ENCODE results near the gene DIP2A. TPM values are rescaled to one million over a fixed set of nuclear protein-coding genes. Genes with fewer than 3 reads are reported as not detected.
A peak's percentile ranks its signal among the peaks of the same experiment; 100 is the strongest.

DIP2A gene
- total and polyA plus RNA-seq, 2 of the 13 experiments (the other 11 are each of a cell fraction or from before 2014, with no cell fraction given) = 18.5 to 37.6 TPM

- TF ChIP-seq NFYB (CRISPR knock-in tag; IDR thresholded peaks at IDR 0.05) (no peak), THAP11 (CRISPR knock-in tag; IDR thresholded peaks at IDR 0.05) (no peak), ZNF737 (CRISPR knock-in tag; IDR thresholded peaks at IDR 0.05; ENCODE audit: borderline replicate concordance) (no peak), CSRNP1 (CRISPR knock-in tag; IDR thresholded peaks at IDR 0.05) (0 out of 2 replicates have a peak, but pooled peaks have one; percentile 76), SP1 (IDR thresholded peaks at IDR 0.05) (no peak), SP1 (CRISPR knock-in tag; IDR thresholded peaks at IDR 0.05) (no peak), BRD4 (CRISPR knock-in tag; IDR thresholded peaks at IDR 0.05) (no peak), ELF3 (CRISPR knock-in tag; IDR thresholded peaks at IDR 0.05) (no peak), TEAD3 (CRISPR knock-in tag; optimal IDR thresholded peaks at IDR 0.05; ENCODE audit: borderline replicate concordance) (no peak), ZBTB21 (CRISPR knock-in tag; IDR thresholded peaks at IDR 0.05) (no peak), ZNF18 (CRISPR knock-in tag; IDR thresholded peaks at IDR 0.05; ENCODE audit: insufficient replicate concordance) (no peak), MEIS1 (CRISPR knock-in tag; IDR thresholded peaks at IDR 0.05; ENCODE audit: borderline replicate concordance) (0 out of 2 replicates have a peak, but pooled peaks have one; percentile 15), TOPORS (CRISPR knock-in tag; IDR thresholded peaks at IDR 0.05) (0 out of 2 replicates have a peak, but pooled peaks have one; percentile 56), ZNF891 (CRISPR knock-in tag; IDR thresholded peaks at IDR 0.05) (peak; percentile 56), SP140L (CRISPR knock-in tag; IDR thresholded peaks at IDR 0.05; ENCODE audit: borderline replicate concordance) (no peak), KLF15 (CRISPR knock-in tag; IDR thresholded peaks at IDR 0.05; ENCODE audit: borderline replicate concordance) (no peak), ZNF580 (CRISPR knock-in tag; IDR thresholded peaks at IDR 0.05; ENCODE audit: borderline replicate concordance, low read depth) (no peak), ZNF296 (CRISPR knock-in tag; conservative IDR thresholded peaks at IDR 0.05) (no peak), TSC22D2 (CRISPR knock-in tag; IDR thresholded peaks at IDR 0.05; ENCODE audit: borderline replicate concordance) (no peak), SRSF1 (optimal IDR thresholded peaks at IDR 0.05; ENCODE audit: low read depth, low read length) (no peak), EHMT2 (IDR thresholded peaks at IDR 0.05; ENCODE audit: borderline replicate concordance, low read depth, low read length) (no peak), ZNF687 (CRISPR knock-in tag; IDR thresholded peaks at IDR 0.05) (no peak), SIX4 (CRISPR knock-in tag; IDR thresholded peaks at IDR 0.05) (no peak), CHD4 (IDR thresholded peaks at IDR 0.05; ENCODE audit: borderline replicate concordance, low read length) (no peak)
Measured at GRCh38 chr21:46457801-46458314, 833 bp upstream of the DIP2A start (continued).

Measured in HepG2 (cell line).